DMS114 treated with DMSO at 0.1 percent for 48 hours (cell line): Measurements from ENCODE around the gene PLS3.
A peak's percentile ranks its signal among the peaks of the same experiment; 100 is the strongest.
"Not testable (repeated sequence)": the region's sequence is repeated elsewhere in the genome, so short reads cannot be mapped to it uniquely, and the experiment has no call there.

Source experiments
- DNase-seq: peaks from one replicate; lab custom pipeline; 2025; ENCODE audit not compliant: unreplicated experiment; lab: John Stamatoyannopoulos, UW

Gene PLS3

DNA sequence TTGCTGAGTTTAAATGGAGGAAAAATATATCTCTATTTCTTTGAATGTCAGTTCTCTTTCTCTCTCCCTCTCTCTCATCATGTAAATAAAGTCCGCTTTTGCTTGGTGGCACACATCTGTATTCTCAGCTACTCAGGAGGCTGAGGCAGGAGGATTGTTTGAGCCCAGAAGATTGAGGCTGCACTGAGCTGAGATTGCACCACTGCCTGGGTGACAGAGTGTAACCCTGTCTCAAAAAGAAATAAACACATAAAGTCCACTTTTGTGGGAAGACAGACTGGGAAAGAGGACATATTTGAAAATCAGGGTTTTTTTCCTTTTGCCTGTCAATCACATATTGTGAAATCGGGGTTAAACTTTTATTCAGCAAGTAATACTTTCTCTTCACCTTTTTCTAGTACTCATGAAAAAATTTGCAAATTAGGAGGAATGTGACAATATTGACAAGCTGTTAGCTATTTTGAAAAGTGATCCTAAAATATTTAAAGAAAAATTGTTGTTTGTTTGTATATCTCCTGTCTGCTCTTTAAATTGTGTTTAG is 42.6 kb downstream of the PLS3 start:
- no peak for DNase-seq

- no peak for DNase-seq
Measured at GRCh38 chrX:115606861-115607260, 45.9 kb downstream of the PLS3 start.

DNA sequence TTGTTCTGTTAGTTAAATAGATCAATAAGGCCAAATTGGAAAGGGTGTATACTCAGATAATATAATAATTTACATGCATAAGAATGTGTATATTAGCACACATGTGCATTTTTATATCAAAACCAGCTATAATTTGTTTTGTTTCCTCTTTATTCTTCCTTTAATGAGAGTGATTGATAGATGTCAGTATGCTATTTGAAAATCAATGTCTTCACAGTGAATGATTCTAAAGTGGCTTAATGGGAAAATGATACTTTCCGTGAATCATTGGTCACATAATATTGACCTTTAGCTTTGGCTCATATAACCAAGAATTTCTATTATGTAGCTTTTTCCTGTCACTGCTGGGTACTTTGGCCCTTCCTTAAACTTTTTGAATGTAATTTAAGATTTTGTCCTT is 48.6 kb downstream of the PLS3 start:
- DNase-seq, result no peak

- no peak for DNase-seq
Measured at GRCh38 chrX:115616943-115617563, 56.1 kb downstream of the PLS3 start.

GRCh38 chrX:115622534-115622933 is 61.6 kb downstream of the PLS3 start:
- DNase-seq, result no peak

DNA sequence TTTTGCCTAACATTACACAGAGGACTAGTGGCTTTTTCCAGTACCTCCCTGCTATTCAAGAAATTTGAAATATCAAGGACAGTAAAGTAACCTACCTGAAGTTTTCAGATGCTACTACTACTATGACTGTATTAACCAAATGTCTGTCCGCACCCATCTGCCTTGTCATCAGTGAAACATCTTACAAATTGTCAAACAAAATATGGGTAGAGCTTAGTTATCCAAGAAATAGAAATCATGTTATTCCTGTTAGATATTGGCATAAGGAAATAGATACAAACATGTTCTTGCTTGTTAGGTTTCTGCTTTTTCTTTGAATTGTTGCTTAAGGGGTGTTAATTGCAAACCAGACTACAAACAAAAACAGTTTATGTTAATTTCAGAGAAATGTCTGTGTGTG is 63.9 kb downstream of the PLS3 start:
- DNase-seq, result no peak

DNA sequence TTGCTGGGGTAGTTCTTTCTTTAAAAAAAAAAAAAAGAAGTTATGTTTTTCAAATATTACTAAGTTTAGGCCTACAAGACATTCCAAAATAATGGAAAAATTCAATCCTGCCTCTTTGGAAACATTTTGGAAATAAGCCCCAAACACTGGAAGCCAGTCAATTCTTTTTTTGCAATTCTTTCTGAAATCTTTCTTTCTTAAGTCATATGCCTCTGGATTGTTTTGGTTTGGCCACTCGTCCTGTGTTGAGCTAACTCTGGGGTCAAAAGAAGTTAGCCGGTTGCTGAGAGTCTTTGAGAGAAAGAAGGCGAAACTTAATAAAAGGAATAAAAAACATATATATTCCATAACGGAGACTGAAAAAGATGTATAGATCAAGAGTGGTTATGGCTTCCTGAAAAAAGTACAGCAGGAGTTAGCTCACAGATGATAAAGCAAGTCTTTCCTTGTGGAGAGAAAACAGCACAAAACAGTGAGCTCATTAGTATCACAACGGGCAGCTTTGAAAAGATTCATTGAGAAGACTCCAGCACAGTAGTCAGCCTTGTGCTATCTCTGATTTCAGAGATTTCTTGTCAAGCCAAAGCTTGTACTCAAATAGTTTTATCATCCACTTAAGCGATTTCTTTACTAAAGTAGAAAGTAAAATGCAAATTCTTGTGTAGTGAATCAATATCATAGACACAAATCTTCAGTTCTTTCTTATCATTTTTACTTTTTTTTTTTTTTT is 64.8 kb downstream of the PLS3 start:
- DNase-seq, result no peak

GRCh38 chrX:115630204-115630603 is 69.2 kb downstream of the PLS3 start:
- no peak for DNase-seq

DNA sequence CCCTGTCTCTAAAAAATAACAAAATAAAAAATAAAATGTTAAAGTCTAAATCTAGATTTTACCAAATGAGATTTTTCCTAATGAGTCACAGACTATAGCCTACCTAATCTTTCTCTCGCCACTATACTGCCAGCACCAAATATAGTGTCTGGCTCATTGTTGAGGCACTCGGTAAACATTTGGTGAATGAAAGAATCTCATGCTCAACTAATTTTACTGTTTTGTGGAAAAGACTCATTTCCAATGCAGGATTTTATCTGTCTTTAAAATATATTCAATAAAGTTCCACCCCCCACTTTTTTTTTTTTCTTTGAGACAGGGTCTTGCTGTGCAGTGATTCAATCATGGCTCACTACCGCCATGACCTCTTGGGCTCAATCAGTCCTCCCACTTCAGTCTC is 71.5 kb downstream of the PLS3 start:
- DNase-seq, result no peak

- DNase-seq, result not testable (repeated sequence)
Measured at GRCh38 chrX:115633397-115633796, 72.4 kb downstream of the PLS3 start.

GRCh38 chrX:115639334-115639880 is 78.4 kb downstream of the PLS3 start:
- DNase-seq, result no peak

- DNase-seq, result no peak
Measured at GRCh38 chrX:115642311-115642710, 81.3 kb downstream of the PLS3 start.

GRCh38 chrX:115642895-115643530 is 82.0 kb downstream of the PLS3 start:
- DNase-seq, result peak; percentile 39

DNA sequence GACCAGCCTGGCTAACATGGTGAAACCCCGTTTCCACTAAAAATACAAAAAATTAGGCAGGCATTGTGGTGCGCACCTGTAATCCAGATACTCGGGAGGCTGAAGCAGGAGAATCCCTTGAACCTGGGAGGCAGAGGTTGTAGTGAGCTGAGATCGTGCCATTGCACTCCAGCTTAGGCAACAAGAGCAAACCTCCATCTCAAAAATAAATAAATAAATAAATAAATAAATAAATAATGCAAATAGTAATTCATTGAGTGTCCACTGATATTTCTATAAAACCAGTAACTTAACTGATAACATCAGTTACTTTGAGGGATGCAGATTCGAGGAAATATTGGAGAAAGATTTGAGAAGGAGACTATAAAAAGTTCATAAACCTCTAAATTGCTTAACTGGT is 83.4 kb downstream of the PLS3 start:
- not testable (repeated sequence) for DNase-seq

GRCh38 chrX:115649461-115650063 is 88.6 kb downstream of the PLS3 start:
- DNase-seq, result no peak

- no peak for DNase-seq
Measured at GRCh38 chrX:115650449-115650848, 89.5 kb downstream of the PLS3 start.

- DNase-seq, result peak; percentile 33
Measured at GRCh38 chrX:115650916-115651315, 89.9 kb downstream of the PLS3 start.

- DNase-seq, result no peak
Measured at GRCh38 chrX:115652221-115652620, 91.2 kb downstream of the PLS3 start.

- no peak for DNase-seq
Measured at GRCh38 chrX:115665122-115665521, 104.1 kb downstream of the PLS3 start.

DNA sequence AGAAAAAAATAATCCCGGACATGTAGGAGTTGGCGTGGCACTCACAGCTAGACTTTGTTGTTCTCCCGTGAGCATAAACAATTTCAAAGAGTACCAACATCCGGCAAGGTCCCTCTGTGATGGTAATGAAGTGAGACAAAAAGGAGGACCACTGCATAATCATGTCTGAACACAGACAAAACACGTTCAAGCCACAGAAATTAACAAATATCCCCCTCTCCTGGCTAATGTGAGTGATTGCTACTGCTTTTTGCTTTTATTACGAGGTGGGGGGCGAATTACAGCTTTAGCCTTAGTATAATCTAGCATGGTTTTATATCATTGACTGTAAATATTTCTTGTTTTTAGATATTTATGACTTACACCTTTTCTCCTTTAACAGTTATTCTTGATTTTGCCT is 118.5 kb downstream of the PLS3 start:
- peak; percentile 43 for DNase-seq

GRCh38 chrX:115687595-115687994 is 126.6 kb downstream of the PLS3 start:
- DNase-seq, result no peak
